HG03520 (cell line): ENCODE results near the gene ING3.
A peak's percentile ranks its signal among the peaks of the same experiment; 100 is the strongest.

Experiments used
- ATAC-seq: cut with Tn5 transposase; IDR thresholded peaks from one replicate; pipeline ENCODE4 v1.9.1; 2021; ENCODE audit warnings: mild to moderate bottlenecking, moderate library complexity; ENCODE audit not compliant: unreplicated experiment

Gene ING3

DNA sequence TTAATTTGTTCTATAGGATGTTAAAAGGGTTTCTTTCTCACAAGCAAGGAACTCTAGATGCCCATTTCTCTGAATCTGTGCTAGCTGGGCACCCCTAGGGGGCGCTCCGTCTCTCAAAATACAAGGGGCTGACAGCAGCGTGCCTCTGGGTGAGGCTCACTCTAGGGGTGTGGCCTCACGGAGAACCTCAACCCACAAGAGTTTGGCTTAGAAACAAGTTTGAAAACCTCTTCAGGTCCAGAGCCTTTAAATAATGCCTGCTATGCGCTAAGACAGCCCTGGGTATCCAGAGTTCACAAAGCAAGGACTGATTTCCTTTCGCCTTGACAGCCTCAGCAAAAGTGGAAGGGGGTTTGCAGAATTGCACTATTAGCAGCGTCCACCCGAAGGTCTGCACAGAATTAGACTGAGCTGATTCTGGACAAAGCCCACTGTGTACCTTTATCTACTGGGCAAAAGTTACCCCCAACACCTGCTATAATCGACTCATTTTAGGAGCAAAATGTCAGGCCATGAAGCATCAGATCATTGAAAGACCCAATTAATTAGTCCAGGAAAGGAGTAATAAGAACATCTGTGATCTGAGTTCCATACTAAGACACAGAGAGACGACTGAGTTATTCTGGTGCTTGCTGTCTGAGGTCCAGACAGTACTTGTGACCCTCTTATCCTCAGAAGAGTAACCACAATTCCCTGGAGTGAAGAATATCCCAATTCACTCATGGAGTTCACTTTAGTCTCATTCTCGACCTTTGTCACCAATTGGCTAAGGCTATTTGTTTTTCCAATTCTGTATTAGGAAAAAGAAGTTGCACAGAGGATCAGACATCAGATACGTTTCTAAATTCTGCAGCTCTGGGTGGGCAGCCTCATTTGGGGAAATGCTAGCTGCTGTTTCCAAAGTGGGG lies 37.4 kb downstream of the ING3 start:
- peak; percentile 95 for ATAC-seq

DNA sequence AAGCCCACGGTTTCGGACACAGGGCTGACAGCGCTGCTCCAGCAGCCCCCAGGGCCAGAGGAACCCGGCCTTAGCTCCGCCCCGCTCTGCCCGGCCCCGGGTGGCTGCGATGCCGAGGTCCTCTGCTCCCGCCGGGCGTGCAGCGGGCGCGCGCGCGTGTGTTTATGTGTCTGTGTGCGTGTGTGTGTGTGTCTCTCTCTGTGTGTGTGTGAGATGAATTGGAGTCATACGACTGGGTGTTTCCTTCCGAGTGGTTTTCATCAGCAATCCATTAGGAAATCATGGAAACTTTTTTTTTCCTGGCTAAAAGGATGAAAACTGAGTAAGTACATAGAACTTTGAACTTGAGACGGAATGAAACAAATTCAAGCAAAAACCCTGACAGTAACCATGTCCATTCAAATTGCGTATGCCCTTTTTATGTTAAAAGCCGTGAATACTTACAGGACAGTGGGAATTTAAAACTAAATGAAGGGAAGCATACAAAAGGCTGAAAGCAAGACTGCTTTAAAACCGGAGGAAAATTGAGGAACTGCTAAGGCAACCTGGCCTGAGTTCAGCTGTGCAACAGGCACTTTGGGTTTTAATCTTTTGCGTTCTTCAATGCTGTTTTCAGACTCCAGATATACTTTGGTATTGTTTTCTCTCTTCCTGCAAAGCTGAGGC lies 38.1 kb downstream of the ING3 start, which contains the start of gene CPED1:
Gene CPED1, plus strand, starts transcription at position 121 of the 666 bp plus-strand sequence. CDS start 911 bp downstream, outside the sequence.
- ATAC-seq: peak; percentile 42

- ATAC-seq: no peak
Measured at GRCh38 chr7:120989257-120990220, 39.0 kb downstream of the ING3 start.

DNA sequence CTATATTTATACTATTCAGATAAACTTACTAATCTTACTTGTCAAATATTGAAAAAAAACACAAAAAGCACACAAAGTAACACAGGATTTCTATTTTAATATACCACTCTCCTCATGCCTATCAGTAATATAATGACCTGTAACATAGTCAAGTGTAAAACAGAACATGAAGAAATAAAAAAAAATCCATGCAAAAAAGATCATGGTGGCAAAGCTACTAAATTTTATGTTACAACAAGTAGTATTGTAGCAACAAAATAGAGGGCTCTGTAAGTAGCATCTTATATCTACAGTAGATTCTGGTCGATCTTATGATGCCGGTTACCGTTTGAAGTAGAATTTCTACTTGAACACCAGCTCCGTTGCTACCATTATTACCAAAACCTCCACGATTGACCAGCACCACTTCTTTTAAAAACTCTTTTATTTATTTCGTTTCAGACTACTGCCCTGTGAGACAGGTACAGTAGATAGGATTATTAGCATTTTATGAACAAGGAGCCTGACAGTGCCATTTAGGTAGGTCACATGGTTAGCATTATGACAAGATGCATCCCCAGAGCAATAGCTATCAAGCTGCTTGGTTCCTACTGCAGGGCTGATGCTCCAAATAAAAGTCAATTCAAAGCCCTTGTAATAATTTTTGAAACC lies 40.0 kb downstream of the ING3 start:
- ATAC-seq: peak; percentile 18

DNA sequence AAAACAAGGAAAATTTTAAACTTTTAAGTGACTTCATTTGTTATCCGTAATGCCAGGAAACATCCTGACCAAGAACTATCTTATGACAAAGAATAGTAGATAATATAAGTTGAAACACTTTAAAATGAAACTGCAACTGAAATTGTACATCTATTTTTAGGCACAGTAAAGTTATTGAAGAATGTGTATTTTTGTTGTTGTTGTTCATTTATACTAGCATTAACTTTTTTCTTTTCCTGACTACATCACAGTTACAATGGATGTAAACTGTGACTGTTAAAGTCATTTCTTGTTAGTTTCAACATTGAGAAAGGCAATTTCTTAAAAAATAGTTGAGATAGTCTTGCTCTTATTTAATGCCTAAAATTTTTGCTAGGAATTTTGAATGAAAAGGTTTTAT lies 40.6 kb downstream of the ING3 start:
- peak; percentile 31 for ATAC-seq

GRCh38 chr7:120991581-120991980 lies 41.0 kb downstream of the ING3 start:
- no peak for ATAC-seq

DNA sequence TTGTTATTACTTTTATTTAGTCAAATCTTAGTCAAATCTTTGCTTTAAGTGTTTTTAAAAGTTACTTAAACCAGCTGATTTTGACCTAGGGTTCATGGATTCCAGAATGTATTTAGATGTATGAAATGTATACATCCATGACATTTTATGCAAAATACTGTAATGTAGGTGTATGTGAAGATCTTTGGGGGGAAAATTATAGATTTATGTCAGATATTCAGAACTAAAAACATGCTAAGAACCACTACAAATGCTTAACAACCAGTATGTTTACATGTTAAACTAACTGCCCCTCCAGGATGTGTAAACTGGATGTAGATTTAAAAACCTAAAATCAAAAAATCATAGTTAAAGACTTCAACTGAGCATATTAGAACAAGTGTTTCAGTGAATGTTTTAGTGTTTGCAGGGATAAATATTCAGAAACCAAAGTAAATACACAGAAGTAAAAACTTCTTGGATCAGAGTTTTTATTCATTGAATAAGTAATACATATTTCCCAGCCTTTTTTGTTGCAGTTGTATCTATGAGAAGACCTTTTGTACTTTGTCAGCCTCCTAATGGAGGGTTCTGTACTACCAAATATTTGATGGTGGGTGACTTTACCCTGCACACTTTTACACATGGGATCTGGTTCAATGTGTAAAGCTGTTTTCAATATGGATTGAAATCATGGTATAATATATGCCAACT lies 41.8 kb downstream of the ING3 start:
- ATAC-seq: no peak

GRCh38 chr7:120992965-120993494 lies 42.5 kb downstream of the ING3 start:
- ATAC-seq: no peak

GRCh38 chr7:120993553-120994191 lies 43.1 kb downstream of the ING3 start:
- ATAC-seq: no peak

DNA sequence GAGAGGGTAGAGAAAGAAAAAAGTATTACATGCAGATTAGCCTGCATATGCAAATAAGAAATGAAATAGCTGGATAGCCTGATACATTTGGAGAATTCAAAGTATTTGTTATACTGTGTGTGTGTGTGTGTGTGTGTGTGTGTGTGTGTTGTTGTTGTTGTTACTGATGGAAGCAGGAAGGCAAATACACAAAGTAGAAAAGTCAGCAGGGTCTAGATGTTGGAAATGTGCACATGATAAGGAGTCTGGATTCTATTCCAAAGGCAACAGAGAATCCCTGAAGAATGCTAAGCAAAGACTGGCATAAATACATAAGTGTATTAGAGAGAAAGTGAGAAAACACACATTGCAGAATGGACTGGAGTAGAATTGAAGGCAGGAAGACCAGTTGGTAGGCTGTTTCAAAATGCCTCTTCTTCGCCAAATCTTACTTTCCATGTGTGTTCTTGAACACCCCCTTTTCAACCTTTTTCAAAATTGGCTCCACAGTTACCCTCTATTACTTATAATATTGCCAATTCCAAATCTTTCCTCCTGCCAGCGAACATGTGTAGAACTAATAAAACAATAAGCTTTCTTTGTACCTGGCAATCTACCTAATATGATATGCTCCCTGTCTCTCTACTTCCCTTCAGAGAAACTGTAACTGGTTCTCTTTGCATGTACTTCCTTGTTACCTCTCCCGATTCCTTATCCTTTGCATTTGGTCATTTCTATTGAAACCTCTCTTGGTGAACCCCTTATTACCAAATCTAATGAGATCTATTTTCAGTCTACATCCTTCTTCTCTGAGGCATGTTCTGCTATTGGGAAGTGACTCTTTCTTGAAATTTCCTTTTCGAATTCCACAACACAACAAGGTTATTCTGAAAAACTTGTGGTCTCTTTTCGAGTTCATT lies 44.2 kb downstream of the ING3 start:
- no peak for ATAC-seq

DNA sequence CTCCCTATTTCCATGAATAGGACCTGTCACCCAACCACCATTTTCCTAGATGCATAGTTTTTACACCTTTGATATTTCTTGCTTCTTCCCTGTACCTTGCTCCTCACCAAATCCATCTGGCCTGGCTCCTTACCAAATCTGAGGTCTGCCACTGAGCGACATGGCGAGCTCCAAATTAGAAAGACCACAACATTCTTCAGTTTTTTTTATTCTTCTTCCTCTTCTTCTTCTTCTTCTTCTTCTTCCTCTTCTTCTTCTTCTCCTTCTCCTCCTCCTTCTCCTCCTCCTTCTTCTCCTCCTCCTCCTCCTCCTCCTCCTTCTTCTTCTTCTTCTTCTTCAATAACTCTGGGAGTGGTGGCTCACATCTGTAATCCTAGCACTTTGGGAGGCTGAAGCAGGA lies 45.1 kb downstream of the ING3 start:
- no peak for ATAC-seq

DNA sequence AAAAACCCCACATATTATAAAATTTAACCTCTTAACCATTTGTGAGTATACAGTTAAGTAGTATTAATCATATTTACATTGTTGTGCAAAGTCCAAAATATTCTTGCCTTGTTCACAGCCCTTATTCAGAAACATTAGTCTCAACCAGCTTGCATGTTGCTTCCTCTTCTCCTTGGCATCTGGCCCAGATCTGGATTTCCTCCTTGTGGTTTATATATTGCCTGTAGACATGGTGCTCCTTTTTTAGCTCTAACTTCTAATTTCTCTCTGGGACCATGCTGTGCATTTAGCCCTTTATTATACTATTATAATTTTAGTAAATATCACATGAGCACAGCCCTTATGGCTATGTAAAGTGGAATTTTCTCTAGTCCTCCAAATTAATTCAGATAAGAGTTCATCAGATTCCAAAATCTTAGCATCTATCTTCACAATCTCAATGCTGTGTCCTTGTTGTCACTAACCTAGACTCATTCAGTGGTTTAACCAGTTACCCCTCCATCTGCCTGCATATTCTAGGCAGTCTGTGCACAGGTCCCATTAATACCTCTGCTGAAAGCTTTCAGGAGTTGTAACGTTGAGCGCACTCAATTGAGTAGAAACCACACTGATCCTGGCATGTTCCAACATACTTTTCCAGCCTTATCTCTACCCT lies 45.9 kb downstream of the ING3 start:
- no peak for ATAC-seq

DNA sequence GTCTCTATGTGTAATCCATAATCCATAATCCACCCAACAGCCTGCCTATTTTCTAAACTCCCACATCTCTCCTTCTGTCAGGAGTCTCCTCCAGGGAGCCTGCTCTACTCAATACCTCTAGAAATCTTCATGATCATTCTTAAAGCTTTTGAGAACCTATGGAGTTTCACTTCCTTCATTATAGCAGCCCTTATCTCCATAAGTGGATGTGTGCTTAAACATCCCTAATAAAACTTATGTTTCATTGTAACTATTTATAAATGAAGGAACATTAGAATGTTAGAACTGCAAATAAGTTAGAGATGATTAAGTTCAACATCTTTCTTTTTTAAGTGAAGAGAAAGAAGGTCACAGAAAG lies 46.4 kb downstream of the ING3 start:
- ATAC-seq: no peak

- ATAC-seq: peak; percentile 42
Measured at GRCh38 chr7:120997882-120998474, 47.4 kb downstream of the ING3 start.

DNA sequence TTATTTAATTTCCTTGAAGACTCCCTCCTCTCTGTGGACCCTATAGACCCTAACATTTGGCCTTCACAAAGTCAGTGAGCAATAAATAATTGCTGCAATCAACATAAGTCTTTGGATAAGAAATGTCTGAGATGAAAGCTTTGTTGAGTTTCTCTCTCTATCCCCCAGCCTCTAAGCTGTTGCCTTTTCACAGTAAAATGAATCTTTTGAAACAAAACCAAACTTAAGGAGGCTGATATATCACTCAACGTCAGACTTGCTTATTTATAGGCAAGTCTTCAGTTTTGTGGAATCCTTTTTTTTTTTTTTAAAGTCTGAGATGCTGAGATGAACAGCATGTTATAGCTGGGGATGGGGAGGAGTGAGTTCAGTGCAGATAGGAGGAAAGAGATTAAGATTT lies 47.9 kb downstream of the ING3 start:
- ATAC-seq: no peak

GRCh38 chr7:120998996-120999565 lies 48.5 kb downstream of the ING3 start:
- no peak for ATAC-seq
